Endodermal cell (in vitro differentiated cells): ENCODE data around the gene ERP27. TPM values are rescaled to one million over a fixed set of nuclear protein-coding genes. Genes with fewer than 3 reads are reported as not detected.

Source experiments
- DNase-seq: peaks from one replicate; pipeline ENCODE4 v3.0.0-alpha.2; 2017
- H3K27ac ChIP-seq: 2 replicates; pipeline ENCODE4 v1.5.1; 2013; ENCODE audit warnings: mild to moderate bottlenecking, low read depth, low read length, moderate library complexity
- H3K27me3 ChIP-seq: 2 replicates; pipeline ENCODE4 v1.6.1; 2013; ENCODE audit warnings: mild to moderate bottlenecking, low read length, moderate library complexity; ENCODE audit not compliant: insufficient read depth, control insufficient read depth, poor library complexity, severe bottlenecking
- H3K36me3 ChIP-seq: 2 replicates; pipeline ENCODE4 v1.7.0; 2013; ENCODE audit warnings: mild to moderate bottlenecking, low read length, moderate library complexity; ENCODE audit not compliant: control insufficient read depth, insufficient read depth
- H3K4me1 ChIP-seq: one replicate; pipeline ENCODE4 v1.7.0; 2013; ENCODE audit warnings: low read length; ENCODE audit not compliant: control insufficient read depth, insufficient read depth
- H3K4me3 ChIP-seq: 2 replicates; pipeline ENCODE4 v1.5.1; 2013; ENCODE audit warnings: mild to moderate bottlenecking, low read length, moderate library complexity
- H3K9ac ChIP-seq: 2 replicates; pipeline ENCODE4 v1.6.1; 2013; ENCODE audit warnings: mild to moderate bottlenecking, low read length, moderate library complexity; ENCODE audit not compliant: poor library complexity, severe bottlenecking; ENCODE audit errors: extremely low read depth
- H3K9me3 ChIP-seq: 2 replicates; pipeline ENCODE4 v1.6.1; 2013; ENCODE audit warnings: mild to moderate bottlenecking, low read length, moderate library complexity; ENCODE audit not compliant: control insufficient read depth
- H3K27ac Mint-ChIP-seq: 2 replicates; pipeline ENCODE4 v1.8.0; 2020; ENCODE audit warnings: mixed read lengths
- H3K27me3 Mint-ChIP-seq: 2 replicates; pipeline ENCODE4 v1.8.0; 2021; ENCODE audit warnings: mild to moderate bottlenecking, mixed read lengths; ENCODE audit not compliant: insufficient read depth
- H3K36me3 Mint-ChIP-seq: 2 replicates; pipeline ENCODE4 v1.8.0; 2020; ENCODE audit warnings: low read depth, mixed read lengths
- H3K4me1 Mint-ChIP-seq: 2 replicates; pipeline ENCODE4 v1.8.0; 2020; ENCODE audit warnings: mixed read lengths
- H3K4me3 Mint-ChIP-seq: 2 replicates; pipeline ENCODE4 v1.8.0; 2020; ENCODE audit warnings: mild to moderate bottlenecking, moderate library complexity, mixed read lengths
- H3K9me3 Mint-ChIP-seq: 2 replicates; pipeline ENCODE4 v1.8.0; 2020; ENCODE audit warnings: mild to moderate bottlenecking, mixed read lengths
- CTCF ChIP-seq: fragments of 200-600 bp; sonication (generic); conservative IDR thresholded peaks from 2 replicates; pipeline ENCODE4 v1.5.0; 2021; ENCODE audit warnings: antibody characterized with exemption, mild to moderate bottlenecking
- WGBS, 2 experiments: methylation state at CpG; one replicate each; pipeline versions ENCODE4 v1.1.5 to v1.1.7; 2013; ENCODE audit warnings: missing lambda C conversion rate in 2 of 2, mixed read lengths in 1 of 2; ENCODE audit not compliant: insufficient coverage in 1 of 2, insufficient read length in 1 of 2; 5-methylcytosine and 5-hydroxymethylcytosine counted together
- total RNA-seq, 2 donors: library from RNA; stranded (reverse); fragmentation: NEBNext Ultra II Directional in 1 of 2; extraction: Animal tissue kit (Norgen Biotek cat#: 25700) in 1 of 2; gene quantifications; 2 replicates in 1 of 2; 3 replicates in 1 of 2; pipeline ENCODE4 v1.2.1, GENCODE V29; 2021

The ERP27 gene
- total RNA-seq, 2 donors from 2014 or later = 0.15 to 0.22 TPM

DNA sequence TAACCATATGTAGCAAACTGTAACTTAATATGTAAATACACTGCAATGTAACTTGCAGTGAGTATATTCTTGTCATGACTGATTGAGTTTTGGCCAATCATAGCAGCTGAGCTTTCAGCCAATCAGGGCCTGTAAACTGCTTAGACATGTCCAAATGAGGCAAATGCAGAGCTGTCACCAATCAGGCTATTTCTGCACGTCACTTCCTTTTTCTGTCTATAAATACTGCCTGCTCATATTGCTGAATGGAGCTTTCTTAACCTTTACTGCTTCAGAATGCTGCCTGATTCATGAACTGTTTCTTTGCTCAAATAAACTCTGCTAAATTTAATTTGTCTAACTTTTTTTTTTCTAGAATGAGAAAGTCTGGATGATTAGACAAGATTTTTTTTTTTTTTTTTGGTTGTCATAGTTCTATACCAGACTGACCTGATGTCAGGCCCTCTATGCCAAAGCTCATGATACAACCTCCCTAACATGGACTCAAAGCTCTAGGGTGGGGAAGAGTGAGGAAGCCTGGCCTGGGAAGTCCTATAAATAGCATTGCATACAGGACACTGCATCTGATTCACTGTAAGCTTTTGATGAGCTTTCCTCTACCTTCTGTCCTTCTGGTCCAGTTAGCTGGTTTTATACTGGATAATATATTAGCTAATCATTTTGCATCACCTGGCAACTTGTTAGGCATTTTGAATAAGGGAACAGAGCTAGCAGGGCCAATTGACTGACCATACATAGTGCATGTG lies 64.7 kb downstream of the ERP27 start:
- no peak overlapping the region for H3K4me3 Mint-ChIP-seq
- 88 to 90% methylated on average over 1 of the region's 1 CpG for WGBS, 2 experiments
- Histone ChIP-seq H3K9me3 (no peaks in the 10 kb centered on the region), H3K4me1 (no peaks in the 10 kb centered on the region), H3K27ac (no peak overlapping the region), H3K36me3 (no peaks in the 10 kb centered on the region), H3K9ac (no peak overlapping the region), H3K27me3 (no peaks in the 10 kb centered on the region), H3K4me3 (no peak overlapping the region)
- H3K9me3 Mint-ChIP-seq = peaks cover 2% of the 10 kb centered on the region
- no peak for DNase-seq
- no peaks in the 10 kb centered on the region for H3K36me3 Mint-ChIP-seq
- no peak overlapping the region for H3K27ac Mint-ChIP-seq
- no peaks in the 10 kb centered on the region for H3K4me1 Mint-ChIP-seq
- no peak for TF ChIP-seq CTCF
- H3K27me3 Mint-ChIP-seq = no peaks in the 10 kb centered on the region

DNA sequence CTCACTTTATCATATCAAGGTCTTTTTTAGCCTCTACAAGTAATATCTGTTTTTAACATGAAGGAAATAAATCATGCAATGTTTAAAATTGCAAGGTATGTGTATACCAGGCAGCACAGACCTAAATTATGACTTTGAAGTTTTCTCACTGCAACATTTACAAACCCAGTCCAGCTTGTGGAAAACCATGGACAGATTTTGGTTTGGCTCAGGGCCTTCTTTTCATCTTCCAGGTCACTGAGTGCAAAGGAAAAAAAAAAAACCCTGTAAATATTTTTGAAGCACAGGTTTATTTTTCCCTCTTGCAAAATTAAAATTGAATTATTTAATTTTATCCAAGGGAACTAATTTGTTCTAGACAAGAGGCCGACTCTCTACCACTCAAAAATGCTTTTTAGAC lies 66.5 kb downstream of the ERP27 start:
- H3K9me3 ChIP-seq = peaks cover 6% of the 10 kb centered on the region
- no peak overlapping the region for H3K27ac Mint-ChIP-seq
- H3K4me1 ChIP-seq = no peaks in the 10 kb centered on the region
- no peaks in the 10 kb centered on the region for H3K27me3 ChIP-seq
- peaks cover 3% of the 10 kb centered on the region for H3K36me3 Mint-ChIP-seq
- H3K4me3 Mint-ChIP-seq = no peak overlapping the region
- no peak overlapping the region for H3K27ac ChIP-seq
- H3K36me3 ChIP-seq = no peaks in the 10 kb centered on the region
- 64% methylated on average over 1 of the region's 1 CpG; no CpG with 5 or more reads in 1 of the 2 experiments for WGBS, 2 experiments
- no peak overlapping the region for H3K9ac ChIP-seq
- no peak for DNase-seq
- peaks cover 19% of the 10 kb centered on the region for H3K9me3 Mint-ChIP-seq
- TF ChIP-seq CTCF = no peak
- H3K4me1 Mint-ChIP-seq = no peaks in the 10 kb centered on the region
- no peak overlapping the region for H3K4me3 ChIP-seq
- H3K27me3 Mint-ChIP-seq = peaks cover 2% of the 10 kb centered on the region

DNA sequence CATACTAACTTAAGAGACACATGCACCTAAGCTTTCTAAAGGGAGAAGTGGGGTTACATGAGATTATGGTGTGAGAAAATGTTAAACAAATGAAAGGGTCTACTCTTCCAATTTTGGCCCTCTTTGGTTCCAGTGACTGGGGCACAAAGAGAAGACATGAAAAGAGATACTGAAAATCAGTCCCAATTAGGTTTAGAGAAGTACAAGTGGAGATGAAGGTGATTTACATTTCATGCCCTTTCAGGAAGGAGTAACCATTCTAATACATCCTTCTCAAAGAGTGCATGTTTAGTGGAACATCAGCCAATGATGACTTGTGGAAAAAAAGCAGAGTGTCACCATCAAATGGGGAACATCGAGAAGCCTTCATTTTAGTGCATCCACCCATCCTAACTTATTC lies 67.1 kb downstream of the ERP27 start:
- DNase-seq = no peak
- Histone ChIP-seq H3K27me3 (no peaks in the 10 kb centered on the region), H3K9me3 (peaks cover 6% of the 10 kb centered on the region), H3K4me3 (no peak overlapping the region), H3K36me3 (no peaks in the 10 kb centered on the region), H3K4me1 (no peaks in the 10 kb centered on the region), H3K9ac (no peak overlapping the region), H3K27ac (no peak overlapping the region)
- no peak overlapping the region for H3K27ac Mint-ChIP-seq
- no peak overlapping the region for H3K4me3 Mint-ChIP-seq
- TF ChIP-seq CTCF = no peak
- no peaks in the 10 kb centered on the region for H3K4me1 Mint-ChIP-seq
- 93% methylated on average over 1 of the region's 1 CpG; no CpG with 5 or more reads in 1 of the 2 experiments for WGBS, 2 experiments
- H3K27me3 Mint-ChIP-seq = peaks cover 2% of the 10 kb centered on the region
- peaks cover 25% of the 10 kb centered on the region for H3K9me3 Mint-ChIP-seq
- H3K36me3 Mint-ChIP-seq = peaks cover 3% of the 10 kb centered on the region
